ENCODE measurements around the gene LRMDA.

DNA sequence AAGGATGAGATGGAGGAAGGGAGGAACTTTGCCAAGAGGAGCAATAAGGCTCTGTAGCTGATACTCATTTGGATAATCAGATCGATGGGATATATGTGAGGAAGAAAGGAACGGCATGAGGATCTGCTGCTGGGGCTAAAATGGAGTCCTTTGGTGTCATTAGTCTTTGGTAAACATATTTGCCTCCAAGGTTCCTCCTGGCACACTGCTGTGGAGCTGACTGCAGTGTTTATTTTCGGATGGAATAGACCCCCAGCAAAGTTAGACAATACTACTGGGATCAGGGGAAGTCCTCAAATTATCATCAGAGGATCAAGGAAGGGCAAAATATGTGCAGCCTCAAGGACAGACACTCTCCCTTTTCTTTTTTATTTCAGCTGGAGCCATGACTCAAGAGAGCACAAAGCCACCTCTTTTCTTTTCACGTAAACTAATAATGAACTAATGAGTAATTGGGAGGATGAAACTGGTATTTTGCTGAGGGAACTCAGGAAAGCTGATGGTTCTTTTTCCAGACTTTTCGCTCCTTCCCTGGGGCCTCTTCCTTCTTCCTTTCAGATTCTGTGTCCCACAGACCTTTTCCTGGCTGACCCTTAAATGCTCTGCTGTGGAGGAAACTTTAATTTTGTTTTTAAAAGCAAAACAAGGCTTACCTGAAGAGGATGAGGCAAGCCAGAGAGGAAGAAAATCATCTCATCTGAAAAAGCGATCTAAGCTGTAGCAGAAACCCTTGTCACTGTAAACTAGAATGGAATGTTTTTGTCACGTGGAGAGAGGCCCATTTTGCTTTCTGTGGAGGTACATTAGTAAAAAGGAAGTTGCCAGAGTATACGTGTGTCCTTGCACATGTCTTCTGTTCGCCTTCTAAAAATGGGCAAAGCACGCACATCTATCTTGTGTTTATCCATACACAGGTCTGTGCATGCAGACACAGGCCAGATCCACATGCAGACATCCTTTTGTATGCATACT, 33.3 kb downstream of the LRMDA start:
- TF ChIP-seq, protein P1, sequence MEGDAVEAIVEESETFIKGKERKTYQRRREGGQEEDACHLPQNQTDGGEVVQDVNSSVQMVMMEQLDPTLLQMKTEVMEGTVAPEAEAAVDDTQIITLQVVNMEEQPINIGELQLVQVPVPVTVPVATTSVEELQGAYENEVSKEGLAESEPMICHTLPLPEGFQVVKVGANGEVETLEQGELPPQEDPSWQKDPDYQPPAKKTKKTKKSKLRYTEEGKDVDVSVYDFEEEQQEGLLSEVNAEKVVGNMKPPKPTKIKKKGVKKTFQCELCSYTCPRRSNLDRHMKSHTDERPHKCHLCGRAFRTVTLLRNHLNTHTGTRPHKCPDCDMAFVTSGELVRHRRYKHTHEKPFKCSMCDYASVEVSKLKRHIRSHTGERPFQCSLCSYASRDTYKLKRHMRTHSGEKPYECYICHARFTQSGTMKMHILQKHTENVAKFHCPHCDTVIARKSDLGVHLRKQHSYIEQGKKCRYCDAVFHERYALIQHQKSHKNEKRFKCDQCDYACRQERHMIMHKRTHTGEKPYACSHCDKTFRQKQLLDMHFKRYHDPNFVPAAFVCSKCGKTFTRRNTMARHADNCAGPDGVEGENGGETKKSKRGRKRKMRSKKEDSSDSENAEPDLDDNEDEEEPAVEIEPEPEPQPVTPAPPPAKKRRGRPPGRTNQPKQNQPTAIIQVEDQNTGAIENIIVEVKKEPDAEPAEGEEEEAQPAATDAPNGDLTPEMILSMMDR (IDR thresholded peaks at IDR 0.05; ENCODE audit: insufficient read depth, low read length, poor library complexity, severe bottlenecking), result no peak
- TF ChIP-seq EZH2phosphoT487 (conservative IDR thresholded peaks at IDR 0.05; ENCODE audit: low read length), result no peak

Data from SU-DHL-6 (cell line).